ENCODE results near the gene PTF1A.

PTF1A gene

DNA sequence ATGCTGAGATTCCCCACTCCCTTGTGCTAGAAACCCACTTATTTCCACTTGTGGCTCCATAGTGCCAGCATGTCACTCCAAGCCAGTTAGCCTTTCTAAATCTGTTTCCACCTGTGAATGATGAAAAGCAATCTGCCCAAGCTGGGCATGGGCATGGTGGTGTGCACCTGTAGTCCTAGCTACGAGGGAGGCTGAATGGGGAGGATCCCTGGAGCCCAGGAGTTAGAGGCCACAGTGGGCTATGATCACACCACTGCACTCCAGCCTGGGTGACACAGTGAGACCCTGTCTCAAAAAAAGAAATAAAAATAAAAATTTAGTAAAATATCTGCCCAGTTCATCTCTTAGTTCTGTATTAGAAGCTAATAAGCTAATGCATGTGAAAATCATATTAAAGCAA lies 5.0 kb upstream of the PTF1A start:
- DNase-seq (ENCODE audit: low spot score), result no peak

DNA sequence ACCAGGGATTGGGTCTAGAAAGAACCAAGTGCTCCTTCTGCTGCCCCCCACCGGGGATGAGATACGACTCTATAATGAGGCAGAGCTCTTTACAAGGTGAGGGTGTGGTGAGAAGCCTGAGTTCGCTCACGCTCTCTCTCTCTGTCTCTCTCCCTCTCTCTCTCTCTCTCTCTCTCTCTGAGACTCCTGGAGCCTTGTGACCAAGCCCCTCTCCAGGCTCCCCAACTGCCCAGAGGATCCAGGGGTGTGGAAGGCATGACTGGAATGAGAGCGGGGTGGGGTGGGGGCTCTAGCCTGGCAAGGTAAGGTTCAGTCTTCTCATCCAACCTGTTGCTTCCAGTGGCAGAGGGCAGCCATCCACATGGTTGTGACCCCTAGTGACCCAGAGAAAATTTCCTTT lies 3.1 kb upstream of the PTF1A start:
- no peak for DNase-seq (ENCODE audit: low spot score)

- no peak for DNase-seq (ENCODE audit: low spot score)
Measured at GRCh38 chr10:23190872-23191763, 994 bp upstream of the PTF1A start.

DNA sequence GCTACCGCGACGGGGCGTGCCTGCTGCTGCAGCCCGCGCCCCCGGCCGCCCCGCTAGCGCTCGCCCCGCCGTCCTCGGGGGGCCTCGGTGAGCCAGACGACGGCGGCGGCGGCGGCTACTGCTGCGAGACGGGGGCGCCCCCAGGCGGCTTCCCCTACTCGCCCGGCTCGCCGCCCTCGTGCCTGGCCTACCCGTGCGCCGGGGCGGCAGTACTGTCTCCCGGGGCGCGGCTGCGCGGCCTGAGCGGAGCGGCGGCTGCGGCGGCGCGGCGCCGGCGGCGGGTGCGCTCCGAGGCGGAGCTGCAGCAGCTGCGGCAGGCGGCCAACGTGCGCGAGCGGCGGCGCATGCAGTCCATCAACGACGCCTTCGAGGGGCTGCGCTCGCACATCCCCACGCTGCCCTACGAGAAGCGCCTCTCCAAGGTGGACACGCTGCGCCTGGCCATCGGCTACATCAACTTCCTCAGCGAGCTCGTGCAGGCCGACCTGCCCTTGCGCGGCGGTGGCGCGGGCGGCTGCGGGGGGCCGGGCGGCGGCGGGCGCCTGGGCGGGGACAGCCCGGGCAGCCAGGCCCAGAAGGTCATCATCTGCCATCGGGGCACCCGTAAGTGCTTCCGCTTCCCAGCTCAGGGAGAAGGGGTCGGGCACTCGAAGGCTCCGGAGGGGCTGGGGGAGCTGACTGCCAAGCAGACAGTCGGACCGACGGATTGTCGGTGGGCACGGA lies 761 bp downstream of the PTF1A start:
- no peak for DNase-seq (ENCODE audit: low spot score)

DNA sequence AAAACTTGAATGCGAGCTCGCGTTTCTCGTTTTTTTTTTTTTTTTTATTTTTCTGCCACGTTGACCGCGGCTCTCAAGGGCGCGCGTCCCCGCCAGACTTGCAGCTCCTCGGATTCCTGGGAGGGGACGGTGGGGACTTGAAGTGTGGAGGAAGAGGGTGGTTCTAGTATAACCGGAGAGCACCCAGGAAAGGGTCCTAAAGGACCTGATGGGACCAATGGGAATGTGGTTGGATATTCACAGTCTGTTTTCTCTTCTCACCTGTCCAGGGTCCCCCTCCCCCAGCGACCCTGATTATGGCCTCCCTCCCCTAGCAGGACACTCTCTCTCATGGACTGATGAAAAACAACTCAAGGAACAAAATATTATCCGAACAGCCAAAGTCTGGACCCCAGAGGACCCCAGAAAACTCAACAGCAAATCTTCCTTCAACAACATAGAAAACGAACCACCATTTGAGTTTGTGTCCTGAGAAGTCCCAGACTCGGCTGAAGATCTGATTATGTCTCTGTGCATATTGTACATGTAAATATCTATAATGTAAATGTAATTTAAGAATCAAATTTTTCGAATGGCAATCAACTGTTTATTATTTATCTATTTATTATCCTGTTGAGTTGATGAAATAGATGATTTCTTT lies 1.4 kb downstream of the PTF1A start:
- DNase-seq (ENCODE audit: low spot score), result no peak

DNA sequence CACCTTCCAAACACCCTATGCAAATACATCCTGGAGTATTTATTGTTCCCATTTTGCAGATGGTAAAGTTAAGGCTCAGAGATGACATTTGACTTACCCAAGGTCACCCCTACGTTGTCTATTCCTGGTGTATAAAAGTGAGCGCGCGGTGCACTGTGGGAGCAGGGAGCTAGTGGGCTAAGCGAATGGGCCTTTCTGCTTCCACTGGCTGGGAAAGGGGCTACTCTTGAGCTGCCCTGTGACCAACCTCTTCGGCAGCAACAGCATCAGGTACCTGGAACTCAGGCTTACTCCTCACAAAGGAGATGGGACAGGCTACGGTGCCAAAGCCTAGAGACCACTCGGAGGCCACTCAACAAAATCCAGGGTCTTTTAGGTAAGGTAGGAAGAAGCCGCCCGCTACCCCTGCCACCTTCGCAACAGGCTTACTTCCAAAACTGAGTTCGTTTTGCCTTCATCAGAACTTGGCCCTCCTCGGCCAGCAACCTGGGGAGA lies 2.4 kb downstream of the PTF1A start:
- no peak for DNase-seq (ENCODE audit: low spot score)

DNA sequence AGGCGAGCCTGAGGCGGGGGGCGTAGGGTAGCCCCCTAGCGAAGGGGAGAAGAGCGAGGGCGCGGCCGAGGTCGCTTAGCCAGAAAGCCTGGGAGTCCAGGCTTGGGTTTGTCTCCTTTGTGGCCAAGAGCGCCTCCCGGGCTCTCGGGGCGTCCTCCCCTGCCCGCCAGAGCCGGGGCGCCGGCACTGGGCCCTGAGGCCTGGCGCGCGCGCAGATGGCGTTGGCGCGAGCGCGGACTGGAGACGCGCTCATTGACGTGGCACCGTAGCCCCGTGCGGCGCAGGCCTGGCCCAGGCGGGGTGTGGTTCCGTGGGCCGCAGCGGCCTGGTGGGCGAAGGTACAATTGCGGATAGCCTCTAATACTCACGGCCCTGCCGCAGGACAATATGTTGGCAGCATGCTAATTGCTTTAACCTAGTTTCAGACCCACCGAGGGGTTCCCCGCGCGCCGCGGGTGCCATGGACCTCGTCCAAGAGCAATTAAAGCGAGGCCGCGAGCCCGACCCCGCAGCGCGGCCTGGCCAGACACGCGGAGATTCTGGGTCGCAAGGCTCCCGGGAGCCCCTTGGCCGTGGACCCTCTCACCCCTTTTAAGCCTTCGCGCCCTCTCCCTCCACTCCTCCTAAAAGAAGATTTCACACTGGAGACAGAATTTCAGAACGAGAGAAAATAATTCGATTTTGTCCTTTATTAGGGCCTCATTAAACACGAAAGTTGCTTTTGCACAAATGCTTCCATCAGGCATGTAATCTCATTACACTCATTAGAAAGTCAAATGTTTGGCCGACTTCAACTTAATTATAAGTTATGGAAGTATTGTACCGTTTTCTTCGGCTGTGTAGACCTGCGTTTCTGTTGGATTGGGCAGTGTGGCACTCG lies 3.1 kb downstream of the PTF1A start:
- DNase-seq (ENCODE audit: low spot score), result no peak

DNA sequence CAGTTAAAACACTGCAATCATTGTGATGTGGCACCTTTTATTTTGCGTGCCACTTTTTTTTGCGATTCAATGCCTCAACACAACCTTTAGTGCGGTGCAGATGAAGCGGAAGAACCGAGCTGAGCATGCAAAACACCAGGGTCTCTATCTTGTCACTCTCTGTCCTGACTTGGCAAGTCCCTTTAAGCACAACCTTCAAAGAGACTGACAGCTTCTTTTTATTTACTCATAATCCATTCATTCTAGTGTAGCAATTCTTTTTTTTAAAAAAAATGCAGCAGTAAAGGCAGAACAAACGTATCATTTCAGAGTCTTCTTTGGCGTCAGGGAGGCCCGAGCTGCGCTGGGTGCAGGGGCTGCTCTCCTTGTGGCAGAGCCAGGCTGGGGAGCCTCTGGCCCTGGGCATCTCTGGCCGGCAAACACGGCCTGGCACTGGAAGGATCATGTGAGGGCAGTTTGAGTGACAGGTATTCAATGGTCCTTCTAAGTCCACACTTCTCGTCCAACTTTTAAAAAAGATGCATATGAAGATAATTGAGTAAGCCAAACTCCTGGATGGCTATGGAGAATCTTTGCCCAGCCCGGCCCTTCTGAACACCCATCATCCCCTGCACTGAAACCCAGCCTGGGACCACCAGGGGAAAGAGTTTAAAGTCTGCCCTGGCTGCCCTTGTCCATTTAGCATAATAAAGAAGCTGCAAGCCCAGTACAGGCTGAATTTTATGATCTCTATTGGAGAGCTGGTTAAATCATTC lies 3.9 kb downstream of the PTF1A start:
- no peak for DNase-seq (ENCODE audit: low spot score)

DNA sequence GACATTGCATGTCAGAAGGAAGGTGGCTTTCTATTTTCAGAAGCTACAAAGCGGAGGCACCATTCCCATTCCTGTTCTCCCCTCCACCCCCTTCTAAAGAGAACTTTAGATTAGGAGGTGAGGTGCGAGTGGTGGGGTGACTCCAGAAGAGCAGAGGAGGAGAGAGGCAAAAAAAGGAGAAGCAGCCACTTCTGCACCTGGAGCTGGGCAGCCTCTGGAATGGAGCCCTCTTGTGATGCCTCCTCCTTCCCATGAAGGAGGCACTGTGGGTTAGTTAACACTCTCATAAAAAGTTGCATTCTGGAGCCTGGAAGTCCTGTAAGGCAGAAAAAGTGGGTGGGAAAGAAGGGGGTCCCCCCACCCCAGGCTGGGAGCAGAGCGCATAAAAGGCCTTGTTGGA lies 4.8 kb downstream of the PTF1A start:
- no peak for DNase-seq (ENCODE audit: low spot score)

- no peak for DNase-seq (ENCODE audit: low spot score)
Measured at GRCh38 chr10:23197416-23197861, 5.3 kb downstream of the PTF1A start.

- DNase-seq (ENCODE audit: low spot score), result no peak
Measured at GRCh38 chr10:23198610-23198939, 6.5 kb downstream of the PTF1A start.

- DNase-seq (ENCODE audit: low spot score), result no peak
Measured at GRCh38 chr10:23198940-23199767, 7.0 kb downstream of the PTF1A start.

- no peak for DNase-seq (ENCODE audit: low spot score)
Measured at GRCh38 chr10:23199768-23200511, 7.8 kb downstream of the PTF1A start.

DNA sequence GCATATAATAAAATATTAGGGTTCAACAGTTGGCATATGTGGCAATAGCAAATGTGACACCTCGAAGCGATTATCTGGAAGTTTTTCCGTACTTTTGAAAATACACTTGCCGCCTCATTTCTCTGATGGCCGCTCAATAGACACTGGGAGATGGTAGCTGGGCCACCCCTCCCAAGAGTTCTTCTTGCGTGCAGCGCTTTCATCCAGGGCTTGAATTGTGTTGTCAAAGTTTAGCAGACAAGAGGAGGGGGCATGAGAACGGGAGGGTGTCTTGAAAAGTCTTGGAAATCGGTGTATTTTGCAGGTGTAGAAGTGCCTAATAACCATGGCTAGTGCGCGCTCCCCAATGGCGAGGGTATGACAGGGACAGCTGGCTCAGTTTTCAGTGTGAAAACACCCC lies 8.5 kb downstream of the PTF1A start:
- DNase-seq (ENCODE audit: low spot score), result no peak

DNA sequence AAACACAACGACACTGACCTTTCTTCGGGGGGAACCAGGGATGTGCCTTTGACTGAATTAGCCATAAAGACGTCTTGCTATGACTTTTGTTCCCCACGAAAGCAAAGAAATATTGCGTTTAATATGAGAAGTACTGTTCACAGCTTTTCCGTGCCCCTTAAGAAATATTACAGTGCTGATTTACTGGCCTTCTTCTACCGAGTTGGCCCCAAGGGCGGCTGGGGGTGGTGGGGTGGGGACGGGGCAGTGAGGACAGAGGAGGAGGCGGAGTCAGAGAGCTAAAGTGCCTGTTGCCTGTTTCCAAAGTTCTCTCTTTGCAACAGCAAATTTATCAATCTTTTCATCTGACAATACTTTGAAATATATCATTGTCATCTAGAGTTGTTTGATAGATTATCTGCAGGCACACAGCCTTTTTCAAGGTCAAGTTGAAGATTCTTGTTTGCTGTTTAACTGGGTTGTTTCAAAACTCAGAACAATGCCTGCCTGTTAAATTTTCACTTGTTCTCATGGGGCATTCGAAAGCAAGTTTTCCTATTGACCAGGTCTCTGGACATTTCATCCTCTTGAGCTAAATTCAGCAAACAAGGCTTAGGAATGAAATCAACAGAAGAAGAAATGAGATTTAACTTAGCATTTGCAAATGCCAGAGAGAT lies 9.0 kb downstream of the PTF1A start:
- DNase-seq (ENCODE audit: low spot score), result no peak

DNA sequence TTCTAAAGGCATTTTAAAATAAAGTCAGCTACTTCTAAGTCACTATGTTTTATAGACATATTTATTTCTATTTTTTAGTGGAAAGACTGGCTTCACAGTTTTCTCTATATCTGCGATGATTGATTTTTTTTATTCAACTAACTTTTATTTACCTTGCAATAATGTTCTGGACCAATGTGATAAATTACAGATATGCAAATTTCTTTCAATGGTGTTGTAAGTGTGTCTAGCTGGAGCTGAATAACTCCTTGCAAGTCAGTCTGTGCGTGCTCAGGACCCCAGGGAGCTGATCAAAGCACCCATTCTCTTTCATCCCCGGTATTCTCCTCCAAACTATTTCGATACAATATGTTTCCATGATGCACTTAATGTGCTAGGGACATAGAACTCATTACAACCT lies 9.7 kb downstream of the PTF1A start:
- no peak for DNase-seq (ENCODE audit: low spot score)

DNA sequence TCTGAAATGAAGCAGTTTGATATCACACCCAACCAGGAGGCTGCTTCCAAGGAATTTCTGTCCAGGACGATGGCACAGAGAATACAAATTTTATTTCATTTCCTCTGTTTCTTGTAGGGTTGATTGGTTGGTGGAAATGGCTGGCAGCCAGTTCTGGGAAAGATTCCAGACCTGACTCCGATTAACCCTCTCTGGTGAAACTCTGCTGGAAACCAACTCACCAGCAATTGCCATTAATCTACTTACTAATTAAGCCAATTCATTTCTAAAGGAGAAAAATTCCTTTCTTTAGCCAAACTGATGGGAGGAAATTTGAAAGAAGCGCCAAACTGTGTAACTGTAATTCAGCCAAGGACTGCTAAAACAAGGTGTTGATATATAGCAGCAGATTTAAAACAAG lies 10.7 kb downstream of the PTF1A start:
- no peak for DNase-seq (ENCODE audit: low spot score)

GRCh38 chr10:23203369-23204325 lies 11.5 kb downstream of the PTF1A start:
- DNase-seq (ENCODE audit: low spot score), result no peak
